GM12878 (cell line): Measurements from ENCODE around the gene SYT12.

Source experiments
- CTCF ChIP-seq, 3 experiments: IDR thresholded peaks in 2 of 3; conservative IDR thresholded peaks in 1 of 3; 2 replicates each; pipeline ENCODE4 v1.5.1; 2011; ENCODE audit warnings: low read depth in 3 of 3, low read length in 3 of 3, mild to moderate bottlenecking in 3 of 3, control low read depth in 2 of 3, moderate library complexity in 2 of 3, inconsistent platforms in 1 of 3, mixed read lengths in 1 of 3; ENCODE audit not compliant: control insufficient read depth in 2 of 3, insufficient read depth in 1 of 3; ENCODE audit errors: extremely low read depth in 1 of 3
- ETV6 ChIP-seq, 2 experiments: fragments of 450-650 bp in 1 of 2; IDR thresholded peaks in 1 of 2; conservative IDR thresholded peaks in 1 of 2; 2 replicates each; pipeline ENCODE4 v1.6.1; 2014; ENCODE audit warnings: antibody characterized with exemption in 1 of 2, borderline replicate concordance in 1 of 2, low read depth in 1 of 2, mild to moderate bottlenecking in 1 of 2, moderate library complexity in 1 of 2
- MTA3 ChIP-seq: IDR thresholded peaks from 2 replicates; pipeline ENCODE4 v1.6.1; 2012; ENCODE audit warnings: low read length, inconsistent platforms, borderline replicate concordance
- NR2C1 ChIP-seq: fragments of 450-650 bp; IDR thresholded peaks from 2 replicates; pipeline ENCODE4 v1.6.1; 2017; ENCODE audit warnings: antibody characterized with exemption, mild to moderate bottlenecking, moderate library complexity
- NRF1 ChIP-seq: conservative IDR thresholded peaks from 2 replicates; pipeline ENCODE4 v1.6.1; 2011; ENCODE audit warnings: mild to moderate bottlenecking, low read depth, low read length, improper control_type of control experiment
- POLR2A ChIP-seq: IDR thresholded peaks from 2 replicates; pipeline ENCODE4 v1.6.1; 2011; ENCODE audit warnings: low read depth, mild to moderate bottlenecking, low read length
- POLR2AphosphoS5 ChIP-seq: IDR thresholded peaks from 2 replicates; pipeline ENCODE4 v1.6.1; 2011; ENCODE audit warnings: mild to moderate bottlenecking, low read length, inconsistent platforms
- PRDM15 ChIP-seq: fragments of 450-650 bp; formaldehyde crosslinking; IDR thresholded peaks from 2 replicates; pipeline ENCODE4 v1.4.0; 2020; ENCODE audit warnings: mild to moderate bottlenecking, moderate library complexity
- RAD51 ChIP-seq: fragments of 450-650 bp; IDR thresholded peaks from 2 replicates; pipeline ENCODE4 v1.6.1; 2016; ENCODE audit warnings: moderate library complexity, mild to moderate bottlenecking, inconsistent platforms
- SIN3A ChIP-seq: IDR thresholded peaks from 2 replicates; pipeline ENCODE4 v1.6.1; 2012; ENCODE audit warnings: low read depth, low read length, improper control_type of control experiment
- TCF7 ChIP-seq: IDR thresholded peaks from 2 replicates; pipeline ENCODE4 v1.6.1; 2014; ENCODE audit warnings: antibody characterized with exemption, borderline replicate concordance
- USF1 ChIP-seq: IDR thresholded peaks from 2 replicates; pipeline ENCODE4 v1.6.1; 2011; ENCODE audit warnings: borderline replicate concordance, low read depth, mild to moderate bottlenecking, moderate library complexity, mixed read lengths, low read length; ENCODE audit not compliant: insufficient read depth; ENCODE audit errors: extremely low read length
- ZNF384 ChIP-seq: IDR thresholded peaks from 2 replicates; pipeline ENCODE4 v1.6.1; 2012; ENCODE audit warnings: low read depth, mild to moderate bottlenecking, low read length, improper control_type of control experiment, borderline replicate concordance

GRCh38 chr11:67025750-67026149, 2.8 kb downstream of the SYT12 start:
- TF ChIP-seq RAD51 (no peak), CTCF (IDR thresholded peaks at IDR 0.05 in 2 of 3, conservative IDR thresholded peaks at IDR 0.05 in 1 of 3; ENCODE audit: control insufficient read depth in 2 of 3, extremely low read depth in 1 of 3, insufficient read depth in 1 of 3, low read depth in 3 of 3, low read length in 3 of 3) (no peak), POLR2A (no peak), PRDM15 (CRISPR knock-in tag) (no peak), POLR2AphosphoS5 (no peak), SIN3A (no peak), ETV6 (conservative IDR thresholded peaks at IDR 0.05 in 1 of 2, IDR thresholded peaks at IDR 0.05 in 1 of 2; ENCODE audit: borderline replicate concordance in 1 of 2, low read depth in 1 of 2) (no peak), TCF7 (no peak), USF1 (no peak), ZNF384 (no peak), NR2C1 (no peak), NRF1 (no peak), MTA3 (no peak)
